Upper lobe of right lung (tissue), 1 donor: Measurements from ENCODE around the gene CCBE1. TPM values are rescaled to one million over a fixed set of nuclear protein-coding genes. Genes with fewer than 3 reads are reported as not detected.

Source experiments
- ATAC-seq: fragments of 200-7000 bp; cut with Tn5 transposase; one replicate; pipeline ENCODE4 v1.9.1; 2020; ENCODE audit warnings: mild to moderate bottlenecking, moderate library complexity
- DNase-seq: peaks from one replicate; pipeline ENCODE4 v3.0.0-alpha.2; 2020
- H3K27ac ChIP-seq: fragments of 200-600 bp; one replicate; pipeline ENCODE4 v1.8.0; 2022
- H3K27me3 ChIP-seq: fragments of 200-600 bp; one replicate; pipeline ENCODE4 v1.8.0; 2022; ENCODE audit warnings: mild to moderate bottlenecking
- H3K36me3 ChIP-seq: fragments of 200-600 bp; one replicate; pipeline ENCODE4 v1.8.0; 2022
- H3K4me1 ChIP-seq: fragments of 200-600 bp; one replicate; pipeline ENCODE4 v1.8.0; 2022
- H3K4me3 ChIP-seq: fragments of 200-600 bp; one replicate; pipeline ENCODE4 v1.8.0; 2022; ENCODE audit warnings: mild to moderate bottlenecking
- H3K9me3 ChIP-seq: fragments of 200-600 bp; one replicate; pipeline ENCODE4 v1.8.0; 2022
- CTCF ChIP-seq: fragments of 200-600 bp; IDR thresholded peaks from one replicate; pipeline ENCODE4 v1.8.0; 2022; ENCODE audit warnings: antibody characterized with exemption
- intact Hi-C: fragments of 100-400 bp; cut with DNase I; formaldehyde crosslinking; loops from one replicate; pipeline ENCODE4 v1.11.0; 2022
- total RNA-seq: library from RNA; stranded (reverse); fragmentation: NEBNext Ultra II Directional; extraction: Animal tissue kit (Norgen Biotek cat#: 25700); gene quantifications from one replicate; pipeline ENCODE4 v1.2.1, GENCODE V29; 2021
- donor health status: DM: no; HTN: yes; CAD: no; lungs with severe emphysema.

Gene CCBE1
- total RNA-seq, 1 donor from 2014 or later, result 27.8 TPM

- intact Hi-C loops, result no loop called here
- Histone ChIP-seq H3K9me3 (no peaks in the 10 kb centered on the region), H3K27ac (no peak overlapping the region), H3K4me1 (no peaks in the 10 kb centered on the region), H3K4me3 (no peak overlapping the region), H3K27me3 (peaks cover 4% of the 10 kb centered on the region), H3K36me3 (no peaks in the 10 kb centered on the region)
- no peak for DNase-seq
- no peak for TF ChIP-seq CTCF
- no peak for ATAC-seq
These were observed 270.4 kb downstream of the CCBE1 start for GRCh38 chr18:59426855-59427254.

- intact Hi-C loops, result no loop called here
- DNase-seq (no peak), ATAC-seq (no peak)
- Histone ChIP-seq H3K9me3 (no peaks in the 10 kb centered on the region), H3K27ac (no peak overlapping the region), H3K27me3 (peaks cover 4% of the 10 kb centered on the region), H3K36me3 (no peaks in the 10 kb centered on the region), H3K4me3 (no peak overlapping the region), H3K4me1 (no peaks in the 10 kb centered on the region)
- no peak for TF ChIP-seq CTCF
These were observed 274.0 kb downstream of the CCBE1 start for GRCh38 chr18:59423259-59423658.

- no peak for DNase-seq
- no peak overlapping the region for H3K4me3 ChIP-seq
- no peaks in the 10 kb centered on the region for H3K4me1 ChIP-seq
- peaks cover 4% of the 10 kb centered on the region for H3K27me3 ChIP-seq
- ATAC-seq, result no peak
- intact Hi-C loops, result no loop called here
- no peaks in the 10 kb centered on the region for H3K9me3 ChIP-seq
- no peak for TF ChIP-seq CTCF
- H3K27ac ChIP-seq, result no peak overlapping the region
- no peaks in the 10 kb centered on the region for H3K36me3 ChIP-seq
These were observed 277.0 kb downstream of the CCBE1 start for GRCh38 chr18:59420244-59420643.

DNA sequence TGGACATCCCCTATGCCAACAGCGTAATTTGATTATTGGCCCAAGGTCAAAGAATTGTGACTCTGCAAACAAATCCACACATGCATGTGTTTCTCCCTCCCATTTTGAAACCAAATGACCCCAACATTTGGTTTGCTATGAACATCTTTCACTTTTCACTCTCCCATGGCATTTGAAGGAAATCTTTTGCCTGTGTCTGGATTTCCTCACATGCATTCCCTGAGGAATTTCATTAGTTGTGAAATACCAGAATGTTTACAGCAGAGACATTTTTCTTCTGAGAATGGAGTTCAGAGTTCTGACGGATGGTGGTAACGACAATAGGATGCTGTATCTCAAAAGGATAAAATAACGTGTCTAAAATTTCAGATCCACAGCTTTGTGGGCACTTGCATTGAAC, 277.8 kb downstream of the CCBE1 start:
- TF ChIP-seq CTCF, result no peak
- Histone ChIP-seq H3K9me3 (no peaks in the 10 kb centered on the region), H3K27me3 (peaks cover 4% of the 10 kb centered on the region), H3K36me3 (no peaks in the 10 kb centered on the region), H3K4me1 (no peaks in the 10 kb centered on the region), H3K27ac (no peak overlapping the region), H3K4me3 (no peak overlapping the region)
- DNase-seq (no peak), ATAC-seq (no peak)
- intact Hi-C loops, result no loop called here

- H3K27me3 ChIP-seq, result no peaks in the 10 kb centered on the region
- H3K4me1 ChIP-seq, result no peaks in the 10 kb centered on the region
- no peak for DNase-seq
- no peaks in the 10 kb centered on the region for H3K36me3 ChIP-seq
- no peaks in the 10 kb centered on the region for H3K9me3 ChIP-seq
- H3K4me3 ChIP-seq, result no peak overlapping the region
- intact Hi-C loops, result no loop called here
- H3K27ac ChIP-seq, result no peak overlapping the region
- no peak for ATAC-seq
- TF ChIP-seq CTCF, result no peak
These were observed 280.4 kb downstream of the CCBE1 start for GRCh38 chr18:59416818-59417217.

- no peak for TF ChIP-seq CTCF
- H3K4me3 ChIP-seq, result no peak overlapping the region
- H3K36me3 ChIP-seq, result no peaks in the 10 kb centered on the region
- intact Hi-C loops, result no loop called here
- no peak for ATAC-seq
- no peak for DNase-seq
- H3K27me3 ChIP-seq, result no peaks in the 10 kb centered on the region
- no peak overlapping the region for H3K27ac ChIP-seq
- H3K9me3 ChIP-seq, result no peaks in the 10 kb centered on the region
- no peaks in the 10 kb centered on the region for H3K4me1 ChIP-seq
These were observed 283.0 kb downstream of the CCBE1 start for GRCh38 chr18:59414111-59414653.
